Ovary (tissue), 3 donors: ENCODE data around the gene PDE7B.

Experiments
- CTCF ChIP-seq, 3 donors: fragments of 450-650 bp in 2 of 3; fragments of 200-600 bp in 1 of 3; IDR thresholded peaks; one replicate each; pipeline versions ENCODE4 v1.5.1 to v1.8.0; 2016 to 2022; ENCODE audit warnings: antibody characterized with exemption in 3 of 3, mild to moderate bottlenecking in 1 of 3
- POLR2A ChIP-seq: fragments of 450-650 bp; IDR thresholded peaks from one replicate; pipeline ENCODE4 v1.6.1; 2017; ENCODE audit warnings: antibody characterized with exemption, mild to moderate bottlenecking, moderate library complexity
- donor health status: DM: no; HTN: no; CAD: no.

- no peak for TF ChIP-seq POLR2A
- TF ChIP-seq CTCF (IDR thresholded peaks at IDR 0.05), result no peak
Observed at GRCh38 chr6:136020691-136021090, 169.2 kb downstream of the PDE7B start.
